GM12878 (cell line): ENCODE results near the gene KLRF2. TPM values are rescaled to one million over a fixed set of nuclear protein-coding genes. Genes with fewer than 3 reads are reported as not detected.

Experiments
- MTA2 ChIP-seq: fragments of 450-650 bp; IDR thresholded peaks from 2 replicates; pipeline ENCODE4 v1.6.1; 2016; ENCODE audit warnings: low read depth, mild to moderate bottlenecking, moderate library complexity
- ZBED1 ChIP-seq: IDR thresholded peaks from 2 replicates; pipeline ENCODE4 v1.6.1; 2016; ENCODE audit warnings: borderline replicate concordance
- ZSCAN29 ChIP-seq: fragments of 450-650 bp; IDR thresholded peaks from 2 replicates; pipeline ENCODE4 v1.6.1; 2017; ENCODE audit warnings: mild to moderate bottlenecking, moderate library complexity
- polyA plus RNA-seq, 11 experiments: library from polyadenylated mRNA; depleted of rRNA in 4 of 11; unstranded in 6 of 11; stranded (reverse) in 5 of 11; fragments of >200 nt; fragmentation: Nextera tagmentation in 4 of 11; fragmentation: Illumina TruSeq in 1 of 11; extraction: Ambion mirVana in 4 of 11; extraction: Trizol in 1 of 11; gene quantifications; 1 replicate in 1 of 11; 2 replicates in 10 of 11; pipeline versions ENCODE4 v1.2.1 to v1.2.3, GENCODE V29; 2011 to 2016; ENCODE audit warnings: inconsistent platforms in 2 of 11, missing spikeins in 2 of 11, low read depth in 1 of 11
- total RNA-seq, 4 experiments: library from RNA; depleted of rRNA in 3 of 4; stranded (reverse); fragments of >200 nt in 3 of 4; fragmentation: Illumina TruSeq in 1 of 4; extraction: Trizol in 1 of 4; gene quantifications; 2 replicates each; pipeline versions ENCODE4 v1.2.1 to v1.2.3, GENCODE V29; 2013 to 2021
- TF ChIP-seq, protein P1 (sequence below): IDR thresholded peaks from 2 replicates; pipeline ENCODE4 v1.6.1; 2012; ENCODE audit warnings: low read depth, low read length, improper control_type of control experiment
- TF ChIP-seq, protein P2 (sequence below): fragments of 450-650 bp; IDR thresholded peaks from 2 replicates; pipeline ENCODE4 v1.6.1; 2018; ENCODE audit warnings: borderline replicate concordance, mild to moderate bottlenecking; ENCODE audit not compliant: partially characterized antibody
- TF ChIP-seq, protein P3 (sequence below): IDR thresholded peaks from 2 replicates; pipeline ENCODE4 v1.6.1; 2011; ENCODE audit warnings: mild to moderate bottlenecking, low read depth, low read length, moderate library complexity; ENCODE audit not compliant: insufficient replicate concordance
- TF ChIP-seq, protein P4 (sequence below): fragments of 150-350 bp; IDR thresholded peaks from 2 replicates; pipeline ENCODE4 v1.6.1; 2014; ENCODE audit warnings: mild to moderate bottlenecking, low read depth, low read length

The KLRF2 gene
- total and polyA plus RNA-seq, 10 of the 15 experiments (the other 5 are each of a cell fraction or from before 2014, with no cell fraction given) = 0.15 to 2.1 (median 0.26) TPM; not detected in 6

DNA sequence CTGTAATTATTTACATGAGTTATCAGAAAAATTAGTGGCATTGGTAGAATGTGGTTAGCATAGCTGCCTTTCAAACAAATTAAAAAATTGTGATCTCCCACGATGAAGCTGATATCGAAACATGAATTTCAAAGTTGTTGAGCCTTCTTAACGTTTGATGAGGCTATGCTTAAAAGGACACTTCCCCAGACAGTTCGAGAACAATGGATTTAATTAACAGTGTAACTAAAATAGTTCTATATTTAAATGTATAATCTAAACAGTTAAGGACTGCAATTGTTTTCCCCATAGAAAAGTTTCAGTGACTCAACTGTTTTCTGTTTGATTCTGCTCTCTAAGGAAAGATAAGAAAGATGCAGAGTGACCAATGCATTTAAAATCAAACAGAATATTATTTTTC is 13.8 kb upstream of the KLRF2 start (continued):
- TF ChIP-seq, protein P1, sequence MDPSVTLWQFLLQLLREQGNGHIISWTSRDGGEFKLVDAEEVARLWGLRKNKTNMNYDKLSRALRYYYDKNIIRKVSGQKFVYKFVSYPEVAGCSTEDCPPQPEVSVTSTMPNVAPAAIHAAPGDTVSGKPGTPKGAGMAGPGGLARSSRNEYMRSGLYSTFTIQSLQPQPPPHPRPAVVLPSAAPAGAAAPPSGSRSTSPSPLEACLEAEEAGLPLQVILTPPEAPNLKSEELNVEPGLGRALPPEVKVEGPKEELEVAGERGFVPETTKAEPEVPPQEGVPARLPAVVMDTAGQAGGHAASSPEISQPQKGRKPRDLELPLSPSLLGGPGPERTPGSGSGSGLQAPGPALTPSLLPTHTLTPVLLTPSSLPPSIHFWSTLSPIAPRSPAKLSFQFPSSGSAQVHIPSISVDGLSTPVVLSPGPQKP = no peak
- TF ChIP-seq MTA2 (no peak), ZSCAN29 (no peak), ZBED1 (no peak)
- TF ChIP-seq, protein P2, sequence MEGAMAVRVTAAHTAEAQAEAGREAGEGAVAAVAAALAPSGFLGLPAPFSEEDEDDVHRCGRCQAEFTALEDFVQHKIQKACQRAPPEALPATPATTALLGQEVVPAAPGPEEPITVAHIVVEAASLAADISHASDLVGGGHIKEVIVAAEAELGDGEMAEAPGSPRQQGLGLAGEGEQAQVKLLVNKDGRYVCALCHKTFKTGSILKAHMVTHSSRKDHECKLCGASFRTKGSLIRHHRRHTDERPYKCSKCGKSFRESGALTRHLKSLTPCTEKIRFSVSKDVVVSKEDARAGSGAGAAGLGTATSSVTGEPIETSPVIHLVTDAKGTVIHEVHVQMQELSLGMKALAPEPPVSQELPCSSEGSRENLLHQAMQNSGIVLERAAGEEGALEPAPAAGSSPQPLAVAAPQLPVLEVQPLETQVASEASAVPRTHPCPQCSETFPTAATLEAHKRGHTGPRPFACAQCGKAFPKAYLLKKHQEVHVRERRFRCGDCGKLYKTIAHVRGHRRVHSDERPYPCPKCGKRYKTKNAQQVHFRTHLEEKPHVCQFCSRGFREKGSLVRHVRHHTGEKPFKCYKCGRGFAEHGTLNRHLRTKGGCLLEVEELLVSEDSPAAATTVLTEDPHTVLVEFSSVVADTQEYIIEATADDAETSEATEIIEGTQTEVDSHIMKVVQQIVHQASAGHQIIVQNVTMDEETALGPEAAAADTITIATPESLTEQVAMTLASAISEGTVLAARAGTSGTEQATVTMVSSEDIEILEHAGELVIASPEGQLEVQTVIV = no peak
- TF ChIP-seq, protein P3, sequence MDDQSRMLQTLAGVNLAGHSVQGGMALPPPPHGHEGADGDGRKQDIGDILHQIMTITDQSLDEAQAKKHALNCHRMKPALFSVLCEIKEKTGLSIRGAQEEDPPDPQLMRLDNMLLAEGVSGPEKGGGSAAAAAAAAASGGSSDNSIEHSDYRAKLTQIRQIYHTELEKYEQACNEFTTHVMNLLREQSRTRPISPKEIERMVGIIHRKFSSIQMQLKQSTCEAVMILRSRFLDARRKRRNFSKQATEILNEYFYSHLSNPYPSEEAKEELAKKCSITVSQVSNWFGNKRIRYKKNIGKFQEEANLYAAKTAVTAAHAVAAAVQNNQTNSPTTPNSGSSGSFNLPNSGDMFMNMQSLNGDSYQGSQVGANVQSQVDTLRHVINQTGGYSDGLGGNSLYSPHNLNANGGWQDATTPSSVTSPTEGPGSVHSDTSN = no peak
- TF ChIP-seq, protein P4, sequence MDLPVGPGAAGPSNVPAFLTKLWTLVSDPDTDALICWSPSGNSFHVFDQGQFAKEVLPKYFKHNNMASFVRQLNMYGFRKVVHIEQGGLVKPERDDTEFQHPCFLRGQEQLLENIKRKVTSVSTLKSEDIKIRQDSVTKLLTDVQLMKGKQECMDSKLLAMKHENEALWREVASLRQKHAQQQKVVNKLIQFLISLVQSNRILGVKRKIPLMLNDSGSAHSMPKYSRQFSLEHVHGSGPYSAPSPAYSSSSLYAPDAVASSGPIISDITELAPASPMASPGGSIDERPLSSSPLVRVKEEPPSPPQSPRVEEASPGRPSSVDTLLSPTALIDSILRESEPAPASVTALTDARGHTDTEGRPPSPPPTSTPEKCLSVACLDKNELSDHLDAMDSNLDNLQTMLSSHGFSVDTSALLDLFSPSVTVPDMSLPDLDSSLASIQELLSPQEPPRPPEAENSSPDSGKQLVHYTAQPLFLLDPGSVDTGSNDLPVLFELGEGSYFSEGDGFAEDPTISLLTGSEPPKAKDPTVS = no peak
